ENCODE results near the gene TSFM. TPM values are rescaled to one million over a fixed set of nuclear protein-coding genes. Genes with fewer than 3 reads are reported as not detected.

Gene TSFM
- total RNA-seq, 1 donor from 2014 or later, result 17.9 TPM

DNA sequence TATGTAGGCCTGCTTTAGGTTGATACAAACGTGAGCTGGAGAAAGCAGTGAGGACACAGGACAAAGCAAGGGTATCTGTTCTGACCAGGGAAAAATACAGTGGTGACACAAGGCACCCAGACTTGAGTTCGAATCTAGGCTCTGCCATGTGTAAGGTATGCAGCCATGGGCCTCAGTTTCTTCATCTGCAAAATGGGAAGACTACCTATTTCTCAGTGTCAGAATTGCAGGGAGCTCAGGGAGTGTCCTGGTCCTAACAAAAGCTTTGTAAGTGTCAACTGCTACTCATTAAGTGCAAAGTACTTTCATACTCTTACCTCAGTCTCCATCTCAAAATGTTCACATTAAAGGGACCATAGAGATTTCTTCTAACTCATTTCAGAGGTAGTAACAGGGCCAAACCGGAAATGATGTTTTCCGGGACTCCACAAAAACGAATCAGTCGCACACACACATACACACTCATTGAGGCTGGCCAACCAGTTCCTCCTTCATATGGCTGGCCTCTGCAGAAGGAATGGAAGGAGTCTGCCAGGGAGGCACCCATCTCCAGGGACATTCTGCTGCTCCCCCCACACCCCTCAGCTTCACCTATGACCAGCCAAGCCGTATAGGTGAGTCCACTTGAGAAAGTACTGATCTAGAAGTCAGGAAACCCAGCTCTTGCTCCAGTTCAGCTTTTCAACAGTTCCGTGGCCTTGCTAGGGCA, 56.2 kb downstream of the TSFM start:
- no peaks in the 10 kb centered on the region for H3K36me3 ChIP-seq
- H3K4me1 ChIP-seq, result peaks cover 100% of the 10 kb centered on the region
- DNase-seq (ENCODE audit: extremely low spot score in 2 of 2), result no peak
- H3K4me3 ChIP-seq, result peak overlapping the region; percentile 16 to 27
- peak overlapping the region; percentile 34 for H3K27ac ChIP-seq
- TF ChIP-seq POLR2AphosphoS5 (IDR thresholded peaks at IDR 0.05; ENCODE audit: insufficient read depth in 1 of 2, low read depth in 1 of 2), result no peak
- TF ChIP-seq, protein P1, sequence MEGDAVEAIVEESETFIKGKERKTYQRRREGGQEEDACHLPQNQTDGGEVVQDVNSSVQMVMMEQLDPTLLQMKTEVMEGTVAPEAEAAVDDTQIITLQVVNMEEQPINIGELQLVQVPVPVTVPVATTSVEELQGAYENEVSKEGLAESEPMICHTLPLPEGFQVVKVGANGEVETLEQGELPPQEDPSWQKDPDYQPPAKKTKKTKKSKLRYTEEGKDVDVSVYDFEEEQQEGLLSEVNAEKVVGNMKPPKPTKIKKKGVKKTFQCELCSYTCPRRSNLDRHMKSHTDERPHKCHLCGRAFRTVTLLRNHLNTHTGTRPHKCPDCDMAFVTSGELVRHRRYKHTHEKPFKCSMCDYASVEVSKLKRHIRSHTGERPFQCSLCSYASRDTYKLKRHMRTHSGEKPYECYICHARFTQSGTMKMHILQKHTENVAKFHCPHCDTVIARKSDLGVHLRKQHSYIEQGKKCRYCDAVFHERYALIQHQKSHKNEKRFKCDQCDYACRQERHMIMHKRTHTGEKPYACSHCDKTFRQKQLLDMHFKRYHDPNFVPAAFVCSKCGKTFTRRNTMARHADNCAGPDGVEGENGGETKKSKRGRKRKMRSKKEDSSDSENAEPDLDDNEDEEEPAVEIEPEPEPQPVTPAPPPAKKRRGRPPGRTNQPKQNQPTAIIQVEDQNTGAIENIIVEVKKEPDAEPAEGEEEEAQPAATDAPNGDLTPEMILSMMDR (IDR thresholded peaks at IDR 0.05), result no peak
- H3K9me3 ChIP-seq, result no peaks in the 10 kb centered on the region
- intact Hi-C loops (cut with DNase I), result loop anchor here (10.0 kb wide), 1 partner anchor 64 kb away; the partner anchor contains the start of genes EEF1AKMT3 and METTL1
- no peaks in the 10 kb centered on the region for H3K27me3 ChIP-seq

GRCh38 chr12:57839996-57840395, 57.4 kb downstream of the TSFM start:
- TF ChIP-seq POLR2A (IDR thresholded peaks at IDR 0.05) (no peak), POLR2AphosphoS5 (IDR thresholded peaks at IDR 0.05; ENCODE audit: insufficient read depth in 1 of 2, low read depth in 1 of 2) (no peak)
- TF ChIP-seq, protein P1 (IDR thresholded peaks at IDR 0.05), result no peak
- DNase-seq (ENCODE audit: extremely low spot score in 2 of 2), result no peak
- intact Hi-C loops (cut with DNase I), result loop anchor here (10.0 kb wide), 1 partner anchor 65 kb away; the partner anchor contains the start of genes EEF1AKMT3 and METTL1
- H3K27me3 ChIP-seq, result no peaks in the 10 kb centered on the region
- H3K36me3 ChIP-seq, result no peaks in the 10 kb centered on the region
- peaks cover 97% of the 10 kb centered on the region for H3K4me1 ChIP-seq
- no peaks in the 10 kb centered on the region for H3K9me3 ChIP-seq
- H3K27ac ChIP-seq, result peak overlapping the region; percentile 99
- H3K4me3 ChIP-seq, result peak overlapping the region; percentile 9 to 21

DNA sequence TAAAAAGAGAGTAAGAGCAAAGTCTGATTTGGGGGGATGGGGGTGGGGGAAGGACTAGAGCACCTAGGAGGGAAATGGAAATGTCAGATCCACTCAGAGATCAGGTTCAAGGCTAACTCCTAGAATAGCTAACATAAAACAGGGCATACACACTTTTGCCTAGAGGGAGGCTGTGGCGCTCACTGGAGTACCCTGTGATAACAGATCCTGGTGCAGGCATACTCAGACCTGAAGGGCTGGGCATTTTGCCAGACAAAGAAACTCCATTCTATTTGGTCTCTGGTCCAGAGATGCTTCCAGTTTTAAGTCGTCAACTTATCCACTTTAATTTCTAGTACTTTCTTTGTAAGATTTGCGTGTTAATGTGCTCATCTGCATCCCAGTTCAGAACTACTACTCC, 58.1 kb downstream of the TSFM start:
- Histone ChIP-seq H3K36me3 (no peaks in the 10 kb centered on the region), H3K9me3 (no peaks in the 10 kb centered on the region), H3K4me1 (peaks cover 90% of the 10 kb centered on the region), H3K27ac (peak overlapping the region; percentile 99), H3K27me3 (no peaks in the 10 kb centered on the region), H3K4me3 (peak overlapping the region in 1 of 2 donors; percentile 8)
- no peak for DNase-seq (ENCODE audit: extremely low spot score in 2 of 2)
- TF ChIP-seq POLR2AphosphoS5 (IDR thresholded peaks at IDR 0.05; ENCODE audit: insufficient read depth in 1 of 2, low read depth in 1 of 2) (no peak), POLR2A (IDR thresholded peaks at IDR 0.05) (no peak)
- TF ChIP-seq, protein P1 (IDR thresholded peaks at IDR 0.05), result no peak
- intact Hi-C loops (cut with DNase I), result no loop called here

GRCh38 chr12:57841445-57841844, 58.9 kb downstream of the TSFM start:
- DNase-seq (ENCODE audit: extremely low spot score in 2 of 2), result no peak
- Histone ChIP-seq H3K27me3 (no peaks in the 10 kb centered on the region), H3K27ac (peak overlapping the region; percentile 99), H3K36me3 (no peaks in the 10 kb centered on the region), H3K4me3 (peak overlapping the region in 1 of 2 donors; percentile 8), H3K9me3 (no peaks in the 10 kb centered on the region), H3K4me1 (peaks cover 83% of the 10 kb centered on the region)
- intact Hi-C loops (cut with DNase I), result no loop called here
- TF ChIP-seq POLR2AphosphoS5 (IDR thresholded peaks at IDR 0.05; ENCODE audit: insufficient read depth in 1 of 2, low read depth in 1 of 2) (no peak), POLR2A (IDR thresholded peaks at IDR 0.05) (no peak)
- TF ChIP-seq, protein P1 (IDR thresholded peaks at IDR 0.05), result no peak

All from vagina (tissue), 2 donors.